ENCODE measurements around the gene NAXD.
"Not testable (repeated sequence)": the region's sequence is repeated elsewhere in the genome, so short reads cannot be mapped to it uniquely, and the experiment has no call there.

GRCh38 chr13:110669814-110670213, 54.5 kb downstream of the NAXD start:
- TF ChIP-seq, protein P1, sequence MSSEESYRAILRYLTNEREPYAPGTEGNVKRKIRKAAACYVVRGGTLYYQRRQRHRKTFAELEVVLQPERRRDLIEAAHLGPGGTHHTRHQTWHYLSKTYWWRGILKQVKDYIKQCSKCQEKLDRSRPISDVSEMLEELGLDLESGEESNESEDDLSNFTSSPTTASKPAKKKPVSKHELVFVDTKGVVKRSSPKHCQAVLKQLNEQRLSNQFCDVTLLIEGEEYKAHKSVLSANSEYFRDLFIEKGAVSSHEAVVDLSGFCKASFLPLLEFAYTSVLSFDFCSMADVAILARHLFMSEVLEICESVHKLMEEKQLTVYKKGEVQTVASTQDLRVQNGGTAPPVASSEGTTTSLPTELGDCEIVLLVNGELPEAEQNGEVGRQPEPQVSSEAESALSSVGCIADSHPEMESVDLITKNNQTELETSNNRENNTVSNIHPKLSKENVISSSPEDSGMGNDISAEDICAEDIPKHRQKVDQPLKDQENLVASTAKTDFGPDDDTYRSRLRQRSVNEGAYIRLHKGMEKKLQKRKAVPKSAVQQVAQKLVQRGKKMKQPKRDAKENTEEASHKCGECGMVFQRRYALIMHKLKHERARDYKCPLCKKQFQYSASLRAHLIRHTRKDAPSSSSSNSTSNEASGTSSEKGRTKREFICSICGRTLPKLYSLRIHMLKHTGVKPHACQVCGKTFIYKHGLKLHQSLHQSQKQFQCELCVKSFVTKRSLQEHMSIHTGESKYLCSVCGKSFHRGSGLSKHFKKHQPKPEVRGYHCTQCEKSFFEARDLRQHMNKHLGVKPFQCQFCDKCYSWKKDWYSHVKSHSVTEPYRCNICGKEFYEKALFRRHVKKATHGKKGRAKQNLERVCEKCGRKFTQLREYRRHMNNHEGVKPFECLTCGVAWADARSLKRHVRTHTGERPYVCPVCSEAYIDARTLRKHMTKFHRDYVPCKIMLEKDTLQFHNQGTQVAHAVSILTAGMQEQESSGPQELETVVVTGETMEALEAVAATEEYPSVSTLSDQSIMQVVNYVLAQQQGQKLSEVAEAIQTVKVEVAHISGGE (CRISPR knock-in tag; IDR thresholded peaks at IDR 0.05): not testable (repeated sequence)
- not testable (repeated sequence) for TF ChIP-seq ZBED1 (IDR thresholded peaks at IDR 0.05; ENCODE audit: borderline replicate concordance); HDGF (IDR thresholded peaks at IDR 0.05); RFX5 (IDR thresholded peaks at IDR 0.05; ENCODE audit: low read depth, low read length); STAT3 (IDR thresholded peaks at IDR 0.05; ENCODE audit: low read depth, low read length); CTCF (IDR thresholded peaks at IDR 0.05 in 2 of 3, conservative IDR thresholded peaks at IDR 0.05 in 1 of 3; ENCODE audit: control insufficient read depth in 2 of 3, extremely low read depth in 1 of 3, insufficient read depth in 1 of 3, low read depth in 3 of 3, low read length in 3 of 3)
